Measurements from ENCODE around the gene C9orf152. TPM values are rescaled to one million over a fixed set of nuclear protein-coding genes. Genes with fewer than 3 reads are reported as not detected.

The C9orf152 gene
- total and polyA plus RNA-seq, 2 of the 13 experiments (the other 11 are each of a cell fraction or from before 2014, with no cell fraction given): 0.24 to 0.48 TPM

DNA sequence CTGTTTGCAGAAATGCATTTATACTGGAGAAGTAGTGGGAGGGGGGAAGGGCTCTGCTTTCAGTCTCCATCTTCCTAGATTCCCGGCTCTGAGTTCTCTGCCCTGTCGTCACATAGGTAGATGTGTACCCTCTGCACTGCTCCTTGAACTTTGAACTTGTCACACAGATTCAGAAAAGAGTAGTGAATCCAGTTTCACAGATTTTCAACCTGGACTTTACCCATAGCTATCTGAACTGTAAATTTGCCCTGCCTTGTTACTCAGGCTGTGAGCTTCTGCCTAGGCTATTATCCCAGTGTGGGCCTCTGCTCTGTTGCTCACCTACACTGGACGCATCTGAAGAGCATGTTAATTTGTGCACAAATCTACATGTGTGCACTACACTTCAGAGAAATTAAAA, 12.8 kb upstream of the C9orf152 start (continued):
- TF ChIP-seq SMYD3 (CRISPR knock-in tag; IDR thresholded peaks at IDR 0.05): no peak
- TF ChIP-seq, protein P1, sequence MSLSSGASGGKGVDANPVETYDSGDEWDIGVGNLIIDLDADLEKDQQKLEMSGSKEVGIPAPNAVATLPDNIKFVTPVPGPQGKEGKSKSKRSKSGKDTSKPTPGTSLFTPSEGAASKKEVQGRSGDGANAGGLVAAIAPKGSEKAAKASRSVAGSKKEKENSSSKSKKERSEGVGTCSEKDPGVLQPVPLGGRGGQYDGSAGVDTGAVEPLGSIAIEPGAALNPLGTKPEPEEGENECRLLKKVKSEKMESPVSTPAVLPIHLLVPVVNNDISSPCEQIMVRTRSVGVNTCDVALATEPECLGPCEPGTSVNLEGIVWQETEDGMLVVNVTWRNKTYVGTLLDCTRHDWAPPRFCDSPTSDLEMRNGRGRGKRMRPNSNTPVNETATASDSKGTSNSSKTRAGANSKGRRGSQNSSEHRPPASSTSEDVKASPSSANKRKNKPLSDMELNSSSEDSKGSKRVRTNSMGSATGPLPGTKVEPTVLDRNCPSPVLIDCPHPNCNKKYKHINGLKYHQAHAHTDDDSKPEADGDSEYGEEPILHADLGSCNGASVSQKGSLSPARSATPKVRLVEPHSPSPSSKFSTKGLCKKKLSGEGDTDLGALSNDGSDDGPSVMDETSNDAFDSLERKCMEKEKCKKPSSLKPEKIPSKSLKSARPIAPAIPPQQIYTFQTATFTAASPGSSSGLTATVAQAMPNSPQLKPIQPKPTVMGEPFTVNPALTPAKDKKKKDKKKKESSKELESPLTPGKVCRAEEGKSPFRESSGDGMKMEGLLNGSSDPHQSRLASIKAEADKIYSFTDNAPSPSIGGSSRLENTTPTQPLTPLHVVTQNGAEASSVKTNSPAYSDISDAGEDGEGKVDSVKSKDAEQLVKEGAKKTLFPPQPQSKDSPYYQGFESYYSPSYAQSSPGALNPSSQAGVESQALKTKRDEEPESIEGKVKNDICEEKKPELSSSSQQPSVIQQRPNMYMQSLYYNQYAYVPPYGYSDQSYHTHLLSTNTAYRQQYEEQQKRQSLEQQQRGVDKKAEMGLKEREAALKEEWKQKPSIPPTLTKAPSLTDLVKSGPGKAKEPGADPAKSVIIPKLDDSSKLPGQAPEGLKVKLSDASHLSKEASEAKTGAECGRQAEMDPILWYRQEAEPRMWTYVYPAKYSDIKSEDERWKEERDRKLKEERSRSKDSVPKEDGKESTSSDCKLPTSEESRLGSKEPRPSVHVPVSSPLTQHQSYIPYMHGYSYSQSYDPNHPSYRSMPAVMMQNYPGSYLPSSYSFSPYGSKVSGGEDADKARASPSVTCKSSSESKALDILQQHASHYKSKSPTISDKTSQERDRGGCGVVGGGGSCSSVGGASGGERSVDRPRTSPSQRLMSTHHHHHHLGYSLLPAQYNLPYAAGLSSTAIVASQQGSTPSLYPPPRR (CRISPR knock-in tag; IDR thresholded peaks at IDR 0.05; ENCODE audit: borderline replicate concordance): peak; percentile 66; the same call in 1 of the 2 replicates
- no peak for TF ChIP-seq NFE2L1 (CRISPR knock-in tag; IDR thresholded peaks at IDR 0.05; ENCODE audit: borderline replicate concordance)
- TF ChIP-seq LCORL (IDR thresholded peaks at IDR 0.05): no peak
- TF ChIP-seq LCORL (CRISPR knock-in tag; IDR thresholded peaks at IDR 0.05): peak; percentile 94
- TF ChIP-seq, protein P2, sequence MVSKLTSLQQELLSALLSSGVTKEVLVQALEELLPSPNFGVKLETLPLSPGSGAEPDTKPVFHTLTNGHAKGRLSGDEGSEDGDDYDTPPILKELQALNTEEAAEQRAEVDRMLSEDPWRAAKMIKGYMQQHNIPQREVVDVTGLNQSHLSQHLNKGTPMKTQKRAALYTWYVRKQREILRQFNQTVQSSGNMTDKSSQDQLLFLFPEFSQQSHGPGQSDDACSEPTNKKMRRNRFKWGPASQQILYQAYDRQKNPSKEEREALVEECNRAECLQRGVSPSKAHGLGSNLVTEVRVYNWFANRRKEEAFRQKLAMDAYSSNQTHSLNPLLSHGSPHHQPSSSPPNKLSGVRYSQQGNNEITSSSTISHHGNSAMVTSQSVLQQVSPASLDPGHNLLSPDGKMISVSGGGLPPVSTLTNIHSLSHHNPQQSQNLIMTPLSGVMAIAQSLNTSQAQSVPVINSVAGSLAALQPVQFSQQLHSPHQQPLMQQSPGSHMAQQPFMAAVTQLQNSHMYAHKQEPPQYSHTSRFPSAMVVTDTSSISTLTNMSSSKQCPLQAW (CRISPR knock-in tag; IDR thresholded peaks at IDR 0.05): 0 out of 2 replicates have a peak, but pooled peaks have one; percentile 57
- TF ChIP-seq PHF8 (CRISPR knock-in tag; IDR thresholded peaks at IDR 0.05): peak; percentile 33; the same call in 1 of the 2 replicates
- TF ChIP-seq ZKSCAN8 (CRISPR knock-in tag; IDR thresholded peaks at IDR 0.05; ENCODE audit: borderline replicate concordance): peak; percentile 82; the same call in 1 of the 2 replicates
- TF ChIP-seq MEIS2 (CRISPR knock-in tag; IDR thresholded peaks at IDR 0.05): peak; percentile 90; the same call in 1 of the 2 replicates
- no peak for TF ChIP-seq CCDC6 (CRISPR knock-in tag; IDR thresholded peaks at IDR 0.05)
- no peak for TF ChIP-seq ATF7 (IDR thresholded peaks at IDR 0.05)
- TF ChIP-seq ATF7 (CRISPR knock-in tag; IDR thresholded peaks at IDR 0.05): peak; percentile 40; the same call in 1 of the 2 replicates
- TF ChIP-seq SATB2 (CRISPR knock-in tag; IDR thresholded peaks at IDR 0.05): no peak
- peak; percentile 87; the same call in 1 of the 2 replicates for TF ChIP-seq FOXJ3 (CRISPR knock-in tag; IDR thresholded peaks at IDR 0.05; ENCODE audit: borderline replicate concordance)
- no peak for TF ChIP-seq ZNF720 (CRISPR knock-in tag; IDR thresholded peaks at IDR 0.05)
- TF ChIP-seq, protein P3, sequence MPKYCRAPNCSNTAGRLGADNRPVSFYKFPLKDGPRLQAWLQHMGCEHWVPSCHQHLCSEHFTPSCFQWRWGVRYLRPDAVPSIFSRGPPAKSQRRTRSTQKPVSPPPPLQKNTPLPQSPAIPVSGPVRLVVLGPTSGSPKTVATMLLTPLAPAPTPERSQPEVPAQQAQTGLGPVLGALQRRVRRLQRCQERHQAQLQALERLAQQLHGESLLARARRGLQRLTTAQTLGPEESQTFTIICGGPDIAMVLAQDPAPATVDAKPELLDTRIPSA (CRISPR knock-in tag; IDR thresholded peaks at IDR 0.05; ENCODE audit: borderline replicate concordance): no peak
- TF ChIP-seq, protein P4, sequence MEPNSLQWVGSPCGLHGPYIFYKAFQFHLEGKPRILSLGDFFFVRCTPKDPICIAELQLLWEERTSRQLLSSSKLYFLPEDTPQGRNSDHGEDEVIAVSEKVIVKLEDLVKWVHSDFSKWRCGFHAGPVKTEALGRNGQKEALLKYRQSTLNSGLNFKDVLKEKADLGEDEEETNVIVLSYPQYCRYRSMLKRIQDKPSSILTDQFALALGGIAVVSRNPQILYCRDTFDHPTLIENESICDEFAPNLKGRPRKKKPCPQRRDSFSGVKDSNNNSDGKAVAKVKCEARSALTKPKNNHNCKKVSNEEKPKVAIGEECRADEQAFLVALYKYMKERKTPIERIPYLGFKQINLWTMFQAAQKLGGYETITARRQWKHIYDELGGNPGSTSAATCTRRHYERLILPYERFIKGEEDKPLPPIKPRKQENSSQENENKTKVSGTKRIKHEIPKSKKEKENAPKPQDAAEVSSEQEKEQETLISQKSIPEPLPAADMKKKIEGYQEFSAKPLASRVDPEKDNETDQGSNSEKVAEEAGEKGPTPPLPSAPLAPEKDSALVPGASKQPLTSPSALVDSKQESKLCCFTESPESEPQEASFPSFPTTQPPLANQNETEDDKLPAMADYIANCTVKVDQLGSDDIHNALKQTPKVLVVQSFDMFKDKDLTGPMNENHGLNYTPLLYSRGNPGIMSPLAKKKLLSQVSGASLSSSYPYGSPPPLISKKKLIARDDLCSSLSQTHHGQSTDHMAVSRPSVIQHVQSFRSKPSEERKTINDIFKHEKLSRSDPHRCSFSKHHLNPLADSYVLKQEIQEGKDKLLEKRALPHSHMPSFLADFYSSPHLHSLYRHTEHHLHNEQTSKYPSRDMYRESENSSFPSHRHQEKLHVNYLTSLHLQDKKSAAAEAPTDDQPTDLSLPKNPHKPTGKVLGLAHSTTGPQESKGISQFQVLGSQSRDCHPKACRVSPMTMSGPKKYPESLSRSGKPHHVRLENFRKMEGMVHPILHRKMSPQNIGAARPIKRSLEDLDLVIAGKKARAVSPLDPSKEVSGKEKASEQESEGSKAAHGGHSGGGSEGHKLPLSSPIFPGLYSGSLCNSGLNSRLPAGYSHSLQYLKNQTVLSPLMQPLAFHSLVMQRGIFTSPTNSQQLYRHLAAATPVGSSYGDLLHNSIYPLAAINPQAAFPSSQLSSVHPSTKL (CRISPR knock-in tag; IDR thresholded peaks at IDR 0.05): peak; percentile 95
- TF ChIP-seq, protein P5, sequence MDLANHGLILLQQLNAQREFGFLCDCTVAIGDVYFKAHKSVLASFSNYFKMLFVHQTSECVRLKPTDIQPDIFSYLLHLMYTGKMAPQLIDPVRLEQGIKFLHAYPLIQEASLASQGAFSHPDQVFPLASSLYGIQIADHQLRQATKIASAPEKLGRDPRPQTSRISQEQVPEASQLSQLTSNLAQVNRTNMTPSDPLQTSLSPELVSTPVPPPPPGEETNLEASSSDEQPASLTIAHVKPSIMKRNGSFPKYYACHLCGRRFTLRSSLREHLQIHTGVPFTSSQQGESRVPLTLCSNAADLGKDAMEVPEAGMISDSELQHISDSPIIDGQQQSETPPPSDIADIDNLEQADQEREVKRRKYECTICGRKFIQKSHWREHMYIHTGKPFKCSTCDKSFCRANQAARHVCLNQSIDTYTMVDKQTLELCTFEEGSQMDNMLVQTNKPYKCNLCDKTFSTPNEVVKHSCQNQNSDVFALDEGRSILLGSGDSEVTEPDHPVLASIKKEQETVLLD (CRISPR knock-in tag; IDR thresholded peaks at IDR 0.05; ENCODE audit: low read depth): 0 out of 2 replicates have a peak, but pooled peaks have one; percentile 41

Data from HepG2 (cell line).